ENCODE measurements around the gene CNPPD1.

Gene CNPPD1

DNA sequence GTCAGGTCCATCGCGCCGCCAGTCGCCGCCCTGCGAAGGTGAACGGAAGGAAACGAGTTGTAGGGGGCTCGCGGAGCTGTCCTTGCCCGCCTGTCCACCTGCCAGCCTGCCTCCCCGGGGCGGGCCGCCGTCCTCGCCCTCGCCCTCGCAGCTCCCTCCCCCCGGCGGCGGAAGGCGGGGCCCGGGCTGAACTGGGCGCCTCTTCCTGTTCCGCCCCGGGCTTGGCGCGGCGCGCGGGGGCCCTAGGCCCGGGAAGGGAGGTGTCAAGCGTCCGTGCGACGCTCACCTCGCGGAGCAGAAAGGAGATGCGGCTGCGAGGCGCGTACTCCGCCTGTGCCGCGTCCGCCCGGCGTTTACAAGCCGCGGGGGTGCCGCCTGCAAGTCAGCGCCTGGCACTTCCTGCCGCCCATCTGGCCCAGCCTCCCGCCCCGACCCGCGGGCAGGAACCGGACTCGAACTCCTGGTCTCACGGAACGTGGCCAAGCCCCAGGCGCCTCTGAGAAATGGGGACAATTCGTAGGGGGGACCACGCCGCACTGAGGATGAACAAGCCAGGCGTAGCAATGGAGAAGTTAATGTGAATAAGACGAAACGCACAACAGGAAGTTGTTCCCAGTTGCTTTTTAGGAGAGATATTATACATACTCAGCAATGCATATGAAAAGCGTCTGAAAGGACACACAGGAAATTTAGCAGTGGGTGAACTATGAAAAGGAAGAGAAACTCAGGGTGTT, at the start of gene CNPPD1:
CNPPD1 (minus strand) TSS at position 108 of the 734 bp plus-strand sequence; CDS start at position 11, 97 bp downstream.
- peak; percentile 94 for DNase-seq (ENCODE audit: low read depth)
- TF ChIP-seq, protein P1, sequence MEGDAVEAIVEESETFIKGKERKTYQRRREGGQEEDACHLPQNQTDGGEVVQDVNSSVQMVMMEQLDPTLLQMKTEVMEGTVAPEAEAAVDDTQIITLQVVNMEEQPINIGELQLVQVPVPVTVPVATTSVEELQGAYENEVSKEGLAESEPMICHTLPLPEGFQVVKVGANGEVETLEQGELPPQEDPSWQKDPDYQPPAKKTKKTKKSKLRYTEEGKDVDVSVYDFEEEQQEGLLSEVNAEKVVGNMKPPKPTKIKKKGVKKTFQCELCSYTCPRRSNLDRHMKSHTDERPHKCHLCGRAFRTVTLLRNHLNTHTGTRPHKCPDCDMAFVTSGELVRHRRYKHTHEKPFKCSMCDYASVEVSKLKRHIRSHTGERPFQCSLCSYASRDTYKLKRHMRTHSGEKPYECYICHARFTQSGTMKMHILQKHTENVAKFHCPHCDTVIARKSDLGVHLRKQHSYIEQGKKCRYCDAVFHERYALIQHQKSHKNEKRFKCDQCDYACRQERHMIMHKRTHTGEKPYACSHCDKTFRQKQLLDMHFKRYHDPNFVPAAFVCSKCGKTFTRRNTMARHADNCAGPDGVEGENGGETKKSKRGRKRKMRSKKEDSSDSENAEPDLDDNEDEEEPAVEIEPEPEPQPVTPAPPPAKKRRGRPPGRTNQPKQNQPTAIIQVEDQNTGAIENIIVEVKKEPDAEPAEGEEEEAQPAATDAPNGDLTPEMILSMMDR (IDR thresholded peaks at IDR 0.05; ENCODE audit: insufficient read depth, low read depth, low read length, missing control alignments): no peak
- H3K4me3 ChIP-seq (ENCODE audit: low read depth, low read length): peak within 1 kb of the TSS; percentile 88

DNA sequence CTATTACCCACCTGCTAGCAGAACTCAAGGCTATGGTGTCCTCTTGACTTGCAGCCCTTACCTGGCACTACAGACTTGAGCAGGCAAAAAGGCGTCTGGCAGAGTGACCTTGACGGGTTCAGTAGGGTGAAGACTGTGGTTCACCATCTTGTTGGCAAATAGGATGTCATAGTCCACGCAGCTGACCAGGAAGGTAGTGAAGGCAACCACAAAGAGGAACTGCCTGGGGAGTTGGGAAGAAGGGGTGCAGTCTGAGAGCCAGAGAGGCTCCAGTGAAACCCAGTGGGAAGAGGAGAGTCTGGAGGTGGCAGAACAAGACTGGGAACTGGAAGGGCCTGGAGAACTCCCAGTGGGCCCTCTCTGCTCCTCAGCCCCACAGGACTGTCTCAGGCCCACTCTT, 48.6 kb upstream of the CNPPD1 start:
- DNase-seq (ENCODE audit: low read depth): no peak
- TF ChIP-seq, protein P1 (IDR thresholded peaks at IDR 0.05; ENCODE audit: insufficient read depth, low read depth, low read length, missing control alignments): no peak
- no peak overlapping the region for H3K4me3 ChIP-seq (ENCODE audit: low read depth, low read length)

DNA sequence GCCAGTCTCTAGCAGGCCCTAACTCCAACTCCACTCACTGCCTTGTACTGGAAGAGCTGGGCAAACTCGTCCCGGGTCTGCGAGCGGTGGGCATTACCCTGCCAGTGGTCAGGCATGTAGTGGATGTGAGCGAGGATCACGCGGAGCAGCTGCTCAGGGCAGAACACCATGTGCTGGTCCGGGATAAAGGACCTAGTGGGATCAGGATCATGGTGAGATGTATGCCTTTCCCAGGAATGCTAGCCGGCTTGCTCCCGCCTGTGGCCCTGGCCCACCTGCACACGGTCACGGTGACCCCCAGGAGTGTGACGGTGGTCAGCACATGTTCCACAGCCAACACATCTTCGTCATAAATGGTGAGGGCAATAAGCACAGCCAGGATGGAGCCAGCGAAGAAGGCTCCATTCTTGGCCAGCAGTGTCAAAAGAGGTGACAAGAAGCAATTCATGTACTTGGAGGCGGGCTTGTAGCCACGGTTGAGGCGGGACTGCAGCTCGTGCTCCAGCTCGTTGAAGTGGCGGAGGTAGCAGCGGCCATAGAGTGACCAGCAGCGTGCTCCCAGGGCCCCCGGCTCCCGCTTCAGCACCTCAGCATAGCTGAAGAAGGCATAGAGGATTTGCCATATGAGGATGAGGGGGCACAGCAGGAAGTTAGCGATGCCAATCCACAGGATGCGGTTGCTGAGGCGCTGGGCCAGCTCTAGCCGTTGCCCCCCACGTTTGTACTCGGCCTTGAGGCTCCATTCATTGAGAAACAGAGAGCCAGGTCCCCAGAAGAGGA, 47.3 kb upstream of the CNPPD1 start:
- DNase-seq (ENCODE audit: low read depth): no peak
- TF ChIP-seq, protein P1 (IDR thresholded peaks at IDR 0.05; ENCODE audit: insufficient read depth, low read depth, low read length, missing control alignments): no peak
- H3K4me3 ChIP-seq (ENCODE audit: low read depth, low read length): no peak overlapping the region

DNA sequence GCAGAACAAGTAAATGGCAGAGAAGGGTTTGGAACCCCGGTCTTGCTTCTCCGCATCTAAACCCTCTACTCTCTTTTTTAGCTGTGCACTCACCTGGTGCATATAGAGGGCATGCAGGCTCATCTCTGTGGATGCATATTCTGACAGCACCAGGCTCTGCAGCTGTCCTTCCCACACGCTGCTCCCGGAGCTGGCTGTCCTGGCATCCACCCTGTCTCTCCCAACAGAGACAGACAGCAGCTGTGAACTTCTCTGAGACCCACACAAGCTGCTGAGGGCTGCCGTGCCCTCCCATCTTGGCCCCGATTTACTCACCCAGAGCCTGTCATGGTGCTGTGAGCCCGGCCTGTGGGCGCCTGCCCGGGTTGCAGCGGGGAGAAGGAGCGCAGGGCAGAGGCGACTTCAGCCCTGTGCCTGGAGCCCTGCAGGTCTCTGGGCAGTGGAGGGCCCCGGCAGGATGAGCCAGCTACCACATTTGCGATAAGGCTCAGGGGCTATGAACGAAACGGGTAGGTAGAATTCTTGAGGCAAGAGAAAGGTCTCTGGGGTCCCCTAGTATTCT, 45.3 kb upstream of the CNPPD1 start:
- no peak for DNase-seq (ENCODE audit: low read depth)

DNA sequence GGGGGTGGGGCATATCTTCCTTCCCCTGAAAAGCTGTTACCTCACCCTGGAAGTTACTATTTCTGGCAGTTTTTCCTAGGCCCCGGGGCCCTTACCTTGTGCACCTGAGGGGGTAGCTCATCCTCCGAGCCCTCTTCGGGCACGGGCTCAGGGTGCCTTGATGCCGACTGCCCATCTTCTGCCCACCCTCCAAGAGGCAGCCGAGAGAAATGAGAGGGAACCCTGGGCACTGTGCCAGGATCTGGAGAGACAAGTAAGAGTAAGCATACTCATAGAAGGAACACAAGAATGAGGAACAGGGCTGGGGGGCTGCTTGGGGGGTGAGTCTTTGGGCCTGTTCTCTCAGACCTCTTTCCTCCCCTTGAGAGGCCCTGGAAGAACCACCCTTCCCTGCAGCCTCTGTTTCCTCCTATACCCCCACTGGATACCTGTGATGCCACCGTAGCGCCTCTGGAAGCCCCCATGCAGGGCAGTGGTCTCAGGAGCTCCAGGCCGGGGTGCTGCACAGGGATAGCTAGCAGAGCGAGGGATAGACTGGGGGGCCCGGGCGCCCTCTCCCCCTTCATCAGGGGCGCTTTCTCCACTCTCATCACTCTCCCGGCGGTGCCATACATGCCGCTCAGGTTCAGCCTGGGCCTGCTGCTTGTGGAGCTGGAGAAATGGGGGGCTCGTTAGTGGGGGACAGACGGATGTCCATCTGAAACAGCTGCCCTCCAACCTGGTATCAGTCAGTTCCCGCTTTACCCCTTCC, 44.1 kb upstream of the CNPPD1 start:
- no peak overlapping the region for H3K4me3 ChIP-seq (ENCODE audit: low read depth, low read length)
- no peak for DNase-seq (ENCODE audit: low read depth)
- TF ChIP-seq, protein P1 (IDR thresholded peaks at IDR 0.05; ENCODE audit: insufficient read depth, low read depth, low read length, missing control alignments): no peak

More for the DNA sequence above, 45.3 kb upstream of the CNPPD1 start:
- TF ChIP-seq, protein P1 (IDR thresholded peaks at IDR 0.05; ENCODE audit: insufficient read depth, low read depth, low read length, missing control alignments): no peak
- no peak overlapping the region for H3K4me3 ChIP-seq (ENCODE audit: low read depth, low read length)

DNA sequence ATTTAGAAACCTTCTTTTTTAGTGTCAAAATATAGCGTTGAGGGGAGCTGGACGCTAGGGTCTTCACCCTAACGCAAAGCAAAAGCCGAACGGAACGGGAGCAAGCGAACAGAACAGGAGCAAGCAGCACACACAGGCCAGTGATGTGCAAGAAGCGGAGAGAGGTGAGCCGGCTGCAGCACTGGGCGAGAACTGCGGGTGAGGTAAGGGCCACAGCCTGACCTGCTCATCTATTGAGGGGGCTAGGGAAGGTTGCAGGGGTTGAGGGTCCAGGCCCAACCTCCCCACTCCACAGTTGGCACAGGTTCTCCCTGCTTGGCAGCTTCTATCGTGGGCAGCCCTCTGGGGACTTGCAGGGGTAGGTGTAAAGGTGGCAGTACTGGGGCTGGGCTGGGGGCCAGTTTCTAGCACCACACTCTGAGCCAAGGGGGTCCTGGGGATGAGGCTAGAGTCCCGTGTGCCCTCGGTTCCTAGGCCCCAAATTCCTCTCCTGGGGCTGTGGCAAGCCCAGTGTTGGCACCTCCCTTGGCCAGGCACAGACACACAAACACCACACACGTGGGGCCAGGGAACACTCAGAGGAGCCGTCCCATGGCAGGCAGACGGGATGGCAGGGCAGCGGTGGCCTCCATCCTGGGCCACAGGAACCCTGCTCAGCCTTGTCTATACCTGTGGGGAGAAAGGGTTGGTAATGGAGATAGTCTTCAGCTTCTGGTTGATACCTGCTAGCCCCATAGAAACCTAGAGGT, 43.2 kb upstream of the CNPPD1 start:
- no peak for DNase-seq (ENCODE audit: low read depth)
- TF ChIP-seq, protein P1 (IDR thresholded peaks at IDR 0.05; ENCODE audit: insufficient read depth, low read depth, low read length, missing control alignments): no peak
- no peak overlapping the region for H3K4me3 ChIP-seq (ENCODE audit: low read depth, low read length)
